IPS-18c (cell line): Measurements from ENCODE around the gene ASPG.

ENCODE experiments used
- H3K4me3 ChIP-seq: 2 replicates; pipeline ENCODE4 v1.7.0; 2013; ENCODE audit warnings: low read depth, mild to moderate bottlenecking, low read length, moderate library complexity; ENCODE audit not compliant: insufficient read depth
- H3K9me3 ChIP-seq: one replicate; pipeline ENCODE4 v1.6.1; 2013; ENCODE audit warnings: mild to moderate bottlenecking, low read length, moderate library complexity; ENCODE audit not compliant: control insufficient read depth, insufficient read depth

The ASPG gene

GRCh38 chr14:104087981-104088850 lies 2.7 kb downstream of the ASPG start:
- Histone ChIP-seq H3K4me3 (no peak overlapping the region), H3K9me3 (peaks cover 3% of the 10 kb centered on the region)

DNA sequence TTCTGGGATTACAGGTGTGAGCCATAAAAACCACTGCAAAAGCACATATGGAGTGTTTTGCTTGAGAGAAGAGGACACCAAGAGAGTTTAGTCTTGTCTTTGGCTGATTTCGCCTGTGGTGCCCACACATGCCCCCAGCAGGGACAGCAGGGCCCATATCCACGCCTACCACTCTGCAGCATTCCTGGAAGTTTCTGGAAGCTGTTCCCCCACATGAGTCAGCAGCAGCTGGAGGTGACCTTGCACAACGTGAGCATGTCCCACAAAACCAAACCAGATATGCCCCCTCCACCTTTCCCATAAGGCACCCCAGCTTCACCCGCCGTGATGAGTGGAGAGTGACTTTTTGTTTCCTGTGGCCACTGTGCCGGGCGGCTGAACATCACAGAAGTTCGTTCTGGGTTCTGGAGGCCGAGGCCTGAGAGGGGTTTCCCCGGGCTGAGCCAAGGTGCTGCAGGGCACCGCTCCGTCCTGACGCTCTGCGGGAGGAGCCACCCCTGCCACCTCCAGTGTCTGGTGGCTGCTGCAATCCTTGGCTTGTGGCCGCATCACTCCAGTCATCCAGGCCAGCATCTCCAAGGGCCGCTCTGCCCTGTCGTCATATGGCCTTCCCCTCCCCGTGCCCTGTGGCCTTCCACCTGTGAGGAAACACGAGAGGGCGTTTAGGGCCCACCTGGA lies 4.7 kb downstream of the ASPG start:
- Histone ChIP-seq H3K4me3 (no peak overlapping the region), H3K9me3 (peaks cover 3% of the 10 kb centered on the region)

DNA sequence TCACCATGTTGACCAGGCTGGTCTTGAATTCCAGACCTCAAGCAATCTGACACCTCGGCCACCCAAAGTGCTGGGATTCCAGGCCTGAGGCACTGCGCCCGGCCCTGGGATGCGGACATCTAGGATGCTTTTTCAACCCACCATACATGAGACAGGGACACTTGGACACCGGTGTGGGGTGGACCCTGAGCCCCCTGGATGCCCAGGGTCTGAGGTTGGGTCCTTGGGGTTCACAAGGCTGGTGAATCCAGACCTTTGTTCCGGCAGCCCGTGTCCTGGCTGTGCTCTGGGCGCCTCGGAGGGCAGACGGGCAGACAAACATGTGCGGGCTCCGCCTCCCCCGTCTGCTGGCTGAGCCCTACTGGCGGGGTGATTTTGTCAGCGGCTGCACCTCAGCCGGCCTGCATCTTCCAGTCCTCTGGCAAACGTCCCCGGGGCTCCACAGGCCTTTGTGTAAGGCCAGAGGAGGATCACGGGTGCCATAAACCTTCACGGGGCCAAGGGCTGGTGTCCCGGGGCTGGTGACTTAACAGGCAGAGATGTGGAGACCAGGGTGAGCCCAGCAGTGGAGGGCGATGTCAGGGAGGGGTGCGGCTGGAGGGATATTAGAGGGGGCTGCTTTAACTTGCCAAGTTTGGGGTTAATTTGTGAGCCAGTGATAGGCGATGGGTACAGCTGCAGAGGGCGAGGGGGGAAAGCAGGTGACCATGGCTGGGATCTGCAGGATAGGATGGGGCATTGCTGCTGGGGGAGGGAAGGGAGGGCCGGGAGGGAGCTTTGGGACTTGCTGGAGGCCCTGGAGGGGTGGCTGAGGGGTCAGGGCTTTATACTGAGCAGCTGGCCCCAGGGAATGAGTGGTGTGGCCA lies 5.8 kb downstream of the ASPG start:
- Histone ChIP-seq H3K9me3 (peaks cover 3% of the 10 kb centered on the region), H3K4me3 (no peak overlapping the region)

DNA sequence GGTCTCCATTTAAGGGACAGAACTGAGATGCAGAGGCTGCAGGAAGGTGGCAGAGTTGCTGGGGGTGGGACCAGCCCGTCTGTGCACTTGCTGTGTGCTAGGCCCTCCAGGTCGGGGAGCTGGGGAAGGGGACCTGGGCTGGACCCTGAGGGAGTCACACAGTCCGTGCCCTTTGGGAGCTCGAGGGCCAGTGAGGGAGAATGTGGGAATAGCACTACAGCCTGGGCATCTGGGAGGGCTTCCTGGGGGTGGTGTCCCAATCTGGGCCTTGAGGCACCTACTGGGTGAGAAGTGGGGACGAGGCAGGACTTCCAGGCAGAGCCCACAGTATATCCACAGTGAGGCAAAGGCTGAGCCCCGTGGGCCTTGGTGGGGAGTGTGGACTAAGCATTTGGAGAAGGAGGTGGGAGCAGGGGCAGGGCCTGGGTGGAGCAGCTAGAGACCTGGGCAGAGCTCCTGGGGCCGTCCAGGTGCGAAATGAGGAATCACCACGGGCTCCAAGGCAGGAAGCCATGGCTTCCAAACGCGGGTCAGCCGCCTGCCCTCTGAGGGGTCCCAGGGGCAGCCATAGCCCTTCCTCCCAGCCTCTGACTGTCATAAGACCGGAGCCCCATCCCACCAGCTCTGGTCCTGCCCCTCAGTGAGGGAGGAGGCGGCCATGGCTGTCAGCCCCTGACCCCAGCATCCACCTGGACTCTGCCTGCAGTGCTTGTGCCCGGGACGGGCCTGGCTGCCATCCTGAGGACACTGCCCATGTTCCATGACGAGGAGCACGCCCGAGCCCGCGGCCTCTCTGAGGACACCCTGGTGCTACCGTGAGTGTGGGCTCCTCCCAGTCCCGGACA lies 6.6 kb downstream of the ASPG start:
- peaks cover 3% of the 10 kb centered on the region for H3K9me3 ChIP-seq
- H3K4me3 ChIP-seq = no peak overlapping the region

- no peak overlapping the region for H3K4me3 ChIP-seq
- H3K9me3 ChIP-seq = peaks cover 3% of the 10 kb centered on the region
These were observed 7.4 kb downstream of the ASPG start for GRCh38 chr14:104092931-104093365.

DNA sequence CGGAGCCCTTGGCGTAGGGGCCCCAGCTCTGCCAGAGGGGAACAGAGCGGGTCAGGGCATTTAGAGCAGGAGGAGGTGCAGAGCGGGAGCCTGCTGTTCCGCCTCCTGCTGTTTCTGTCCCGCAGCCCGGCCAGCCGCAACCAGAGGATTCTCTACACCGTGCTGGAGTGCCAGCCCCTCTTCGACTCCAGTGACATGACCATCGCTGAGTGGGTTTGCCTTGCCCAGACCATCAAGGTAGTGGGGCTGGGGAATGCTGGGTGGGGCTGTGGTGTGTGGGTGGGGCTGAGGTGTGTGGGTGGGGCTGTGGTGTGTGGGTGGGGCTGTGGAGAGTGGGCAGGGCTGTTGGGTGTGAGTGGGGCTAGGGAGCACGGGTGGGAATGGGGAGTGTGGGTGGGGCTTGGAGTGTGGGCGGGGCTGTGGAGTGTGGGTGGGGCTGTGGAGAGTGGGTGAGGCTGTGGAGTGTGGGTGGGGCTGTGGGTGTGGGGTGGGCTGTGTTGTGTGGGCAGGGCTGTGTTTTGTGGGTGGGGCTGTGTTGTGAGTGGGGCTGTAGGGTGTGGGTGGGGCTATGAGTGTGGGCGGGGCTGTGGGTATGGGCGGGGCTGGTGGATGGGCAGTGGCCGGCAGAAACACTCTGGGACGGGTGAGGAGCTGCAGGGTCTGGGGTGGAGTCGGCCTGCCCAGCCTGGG lies 8.0 kb downstream of the ASPG start:
- peaks cover 3% of the 10 kb centered on the region for H3K9me3 ChIP-seq
- H3K4me3 ChIP-seq = no peak overlapping the region

DNA sequence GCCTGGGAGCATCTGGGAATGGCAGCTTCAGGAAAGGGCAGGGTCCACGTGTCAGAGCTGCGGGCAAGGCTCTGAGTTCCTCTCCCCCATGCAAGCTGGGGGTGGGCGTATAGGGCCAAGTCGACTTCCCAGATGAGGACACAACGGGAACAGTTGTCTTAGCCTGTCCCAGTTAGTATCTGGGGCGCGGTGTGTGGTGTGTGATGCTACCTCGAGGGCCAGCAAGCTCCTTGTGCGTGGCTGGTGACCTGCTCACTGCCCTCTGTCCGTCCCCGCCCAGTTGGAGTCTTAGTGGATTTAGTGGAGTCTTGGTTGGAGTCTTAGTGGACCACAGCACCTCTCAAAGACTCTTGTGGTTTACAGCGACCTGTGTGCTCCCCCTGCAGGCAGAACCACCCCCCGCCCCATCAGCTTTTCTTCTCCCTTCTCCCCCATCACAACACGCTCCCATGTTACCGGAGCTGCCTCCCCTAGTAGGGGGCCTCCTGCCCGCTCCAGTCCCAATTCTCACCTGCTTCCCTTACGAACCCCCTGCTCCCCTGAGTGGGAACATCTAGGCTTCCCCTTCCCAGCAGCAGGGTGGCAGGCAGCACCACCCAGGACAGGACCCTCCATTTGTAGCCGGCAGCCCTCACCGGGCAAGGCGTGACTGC lies 8.7 kb downstream of the ASPG start:
- H3K4me3 ChIP-seq = no peak overlapping the region; the same call in 1 of the 2 replicates
- H3K9me3 ChIP-seq = peaks cover 3% of the 10 kb centered on the region

- Histone ChIP-seq H3K9me3 (peaks cover 3% of the 10 kb centered on the region), H3K4me3 (no peak overlapping the region; the same call in 1 of the 2 replicates)
These were observed 9.4 kb downstream of the ASPG start for GRCh38 chr14:104094709-104095425.

DNA sequence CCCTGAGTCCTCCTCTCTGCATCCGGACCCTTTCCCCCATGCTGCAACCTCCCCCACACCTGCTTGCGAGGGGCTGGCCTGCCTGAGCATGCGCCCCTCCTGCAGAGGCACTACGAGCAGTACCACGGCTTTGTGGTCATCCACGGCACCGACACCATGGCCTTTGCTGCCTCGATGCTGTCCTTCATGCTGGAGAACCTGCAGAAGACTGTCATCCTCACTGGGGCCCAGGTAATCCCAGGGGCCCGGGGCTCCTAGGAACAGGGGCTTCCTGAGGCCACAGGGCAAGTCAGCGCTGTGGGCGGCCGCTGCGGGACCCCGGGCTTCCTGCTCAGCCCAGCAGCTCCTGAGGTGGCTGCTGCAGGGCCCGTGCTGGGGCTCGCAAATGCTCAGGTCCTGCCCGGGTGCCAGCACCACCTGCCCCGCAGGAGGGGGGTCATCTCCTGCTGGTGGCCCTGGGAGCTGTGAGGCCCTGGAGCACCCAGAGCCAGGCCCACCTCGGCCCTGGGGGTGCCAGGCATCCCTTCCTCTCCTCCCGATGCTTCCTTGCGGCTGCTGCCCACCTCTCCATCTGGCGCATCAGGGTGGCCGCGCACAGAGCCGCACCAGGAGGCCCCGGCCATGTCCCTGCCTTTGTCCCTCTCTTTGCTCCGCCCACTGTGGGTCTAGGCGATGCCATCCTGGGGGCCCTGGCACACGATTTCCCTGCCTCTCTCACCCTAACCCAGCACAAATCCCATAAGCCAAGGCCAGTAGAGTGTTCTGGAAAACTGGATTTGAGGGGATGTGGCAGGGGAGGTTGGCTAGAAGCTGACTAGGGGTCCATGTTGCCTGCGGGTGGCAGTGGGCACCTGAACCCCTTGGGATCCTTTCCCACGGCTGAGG lies 10.2 kb downstream of the ASPG start:
- Histone ChIP-seq H3K9me3 (no peaks in the 10 kb centered on the region), H3K4me3 (no peak overlapping the region)

- H3K9me3 ChIP-seq = no peaks in the 10 kb centered on the region
These were observed 10.8 kb downstream of the ASPG start for GRCh38 chr14:104096318-104096717.

GRCh38 chr14:104096751-104097700 lies 11.5 kb downstream of the ASPG start:
- Histone ChIP-seq H3K9me3 (no peaks in the 10 kb centered on the region), H3K4me3 (no peak overlapping the region)

More at GRCh38 chr14:104096318-104096717, 10.8 kb downstream of the ASPG start:
- no peak overlapping the region for H3K4me3 ChIP-seq

DNA sequence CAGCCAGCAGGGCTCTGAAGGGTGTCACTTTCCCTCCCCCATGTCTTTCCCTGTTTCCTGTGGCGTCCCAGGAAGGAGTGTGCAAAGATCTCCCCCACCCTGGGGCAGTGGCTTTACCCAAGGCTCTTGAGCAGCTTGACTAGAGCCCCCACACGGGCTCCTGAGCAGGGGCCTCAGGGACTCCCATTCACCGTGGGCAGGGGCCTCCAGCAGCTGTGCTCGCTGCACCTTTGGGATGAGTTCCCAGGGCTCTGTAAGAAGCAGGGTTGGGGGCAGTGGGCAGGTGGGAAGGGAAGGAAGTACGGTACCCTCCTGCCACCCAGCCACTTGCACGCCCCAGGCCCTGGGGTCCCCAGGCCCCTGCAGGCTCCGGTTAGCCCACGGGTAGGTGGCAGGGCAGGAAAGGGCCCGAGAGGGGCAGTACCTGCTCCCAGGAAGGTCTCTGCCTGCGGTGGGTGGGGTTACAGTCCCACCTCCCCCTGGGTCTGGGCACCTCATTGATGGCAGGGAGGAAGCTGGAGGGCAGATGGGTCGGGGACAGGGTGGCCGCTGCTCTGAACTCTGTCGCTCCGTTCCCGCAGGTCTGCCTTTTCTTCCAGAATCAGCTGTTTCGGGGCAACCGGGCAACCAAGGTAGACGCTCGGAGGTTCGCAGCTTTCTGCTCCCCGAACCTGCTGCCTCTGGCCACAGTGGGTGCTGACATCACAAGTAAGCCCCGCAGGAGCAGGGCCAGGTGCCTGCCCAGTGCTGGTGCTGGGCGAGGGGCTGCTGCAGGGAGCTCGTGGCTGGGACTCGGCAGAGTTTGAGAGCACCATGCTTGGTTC lies 13.0 kb downstream of the ASPG start:
- no peaks in the 10 kb centered on the region for H3K9me3 ChIP-seq
- no peak overlapping the region for H3K4me3 ChIP-seq
